22Rv1 (cell line): Measurements from ENCODE around the gene PTPN2.

Experiments
- ZFX ChIP-seq: fragments of 450-650 bp; IDR thresholded peaks from 2 replicates; pipeline ENCODE4 v1.6.1; 2017; ENCODE audit warnings: antibody characterized with exemption, borderline replicate concordance
- TF ChIP-seq, protein P1 (sequence below): fragments of 450-650 bp; IDR thresholded peaks from 2 replicates; pipeline ENCODE4 v1.5.1; 2017; ENCODE audit warnings: mild to moderate bottlenecking

DNA sequence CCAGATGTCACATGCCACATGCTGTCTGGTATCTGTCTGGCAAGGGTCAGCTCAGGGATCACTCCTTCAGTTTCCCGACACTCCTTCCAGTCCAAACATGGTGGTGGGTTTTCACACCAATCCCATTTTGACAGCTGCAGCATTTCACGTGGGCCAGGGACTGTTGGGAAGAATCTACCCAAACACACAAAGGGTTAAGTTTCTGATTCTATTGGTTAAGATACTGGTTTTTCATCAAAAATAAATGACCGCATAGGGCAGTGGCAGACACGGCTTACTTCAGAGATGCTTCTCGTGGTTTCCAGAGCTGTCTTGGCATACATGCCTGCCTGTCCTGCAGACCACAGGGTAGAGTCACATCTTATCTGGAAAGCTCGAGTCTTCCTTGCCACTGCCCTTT, 101.5 kb downstream of the PTPN2 start:
- TF ChIP-seq, protein P1, sequence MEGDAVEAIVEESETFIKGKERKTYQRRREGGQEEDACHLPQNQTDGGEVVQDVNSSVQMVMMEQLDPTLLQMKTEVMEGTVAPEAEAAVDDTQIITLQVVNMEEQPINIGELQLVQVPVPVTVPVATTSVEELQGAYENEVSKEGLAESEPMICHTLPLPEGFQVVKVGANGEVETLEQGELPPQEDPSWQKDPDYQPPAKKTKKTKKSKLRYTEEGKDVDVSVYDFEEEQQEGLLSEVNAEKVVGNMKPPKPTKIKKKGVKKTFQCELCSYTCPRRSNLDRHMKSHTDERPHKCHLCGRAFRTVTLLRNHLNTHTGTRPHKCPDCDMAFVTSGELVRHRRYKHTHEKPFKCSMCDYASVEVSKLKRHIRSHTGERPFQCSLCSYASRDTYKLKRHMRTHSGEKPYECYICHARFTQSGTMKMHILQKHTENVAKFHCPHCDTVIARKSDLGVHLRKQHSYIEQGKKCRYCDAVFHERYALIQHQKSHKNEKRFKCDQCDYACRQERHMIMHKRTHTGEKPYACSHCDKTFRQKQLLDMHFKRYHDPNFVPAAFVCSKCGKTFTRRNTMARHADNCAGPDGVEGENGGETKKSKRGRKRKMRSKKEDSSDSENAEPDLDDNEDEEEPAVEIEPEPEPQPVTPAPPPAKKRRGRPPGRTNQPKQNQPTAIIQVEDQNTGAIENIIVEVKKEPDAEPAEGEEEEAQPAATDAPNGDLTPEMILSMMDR = no peak
- TF ChIP-seq ZFX = no peak
